ENCODE results near the gene ITSN2.
"Not testable (repeated sequence)": the region's sequence is repeated elsewhere in the genome, so short reads cannot be mapped to it uniquely, and the experiment has no call there.

ITSN2 gene

GRCh38 chr2:24362253-24362652, 1.9 kb upstream of the ITSN2 start:
- no peak for DNase-seq (ENCODE audit: low read depth)
- TF ChIP-seq CTCF (IDR thresholded peaks at IDR 0.05; ENCODE audit: low read length, missing control alignments), result no peak
- no peak overlapping the region for H3K4me3 ChIP-seq (replicated peaks; ENCODE audit: low read depth, low read length)

- no peak for TF ChIP-seq CTCF (IDR thresholded peaks at IDR 0.05; ENCODE audit: low read length, missing control alignments)
- H3K4me3 ChIP-seq (replicated peaks; ENCODE audit: low read depth, low read length), result peak overlapping the region; percentile 85
- DNase-seq (ENCODE audit: low read depth), result no peak
These were observed 611 bp upstream of the ITSN2 start for GRCh38 chr2:24360963-24361330.

- peak; percentile 17 for DNase-seq (ENCODE audit: low read depth)
- H3K4me3 ChIP-seq (replicated peaks; ENCODE audit: low read depth, low read length), result peak overlapping the region; percentile 85
- TF ChIP-seq CTCF (IDR thresholded peaks at IDR 0.05; ENCODE audit: low read length, missing control alignments), result no peak
These were observed 947 bp downstream of the ITSN2 start for GRCh38 chr2:24359129-24360049.

- DNase-seq (ENCODE audit: low read depth); H3K4me3 ChIP-seq (replicated peaks; ENCODE audit: low read depth, low read length): not testable (repeated sequence)
These were observed 2.6 kb downstream of the ITSN2 start for GRCh38 chr2:24357767-24358166.

GRCh38 chr2:24357115-24357514, 3.2 kb downstream of the ITSN2 start:
- H3K4me3 ChIP-seq (replicated peaks; ENCODE audit: low read depth, low read length), result not testable (repeated sequence)

GRCh38 chr2:24354957-24355356, 5.4 kb downstream of the ITSN2 start:
- H3K4me3 ChIP-seq (replicated peaks; ENCODE audit: low read depth, low read length), result no peak overlapping the region
- no peak for DNase-seq (ENCODE audit: low read depth)
- no peak for TF ChIP-seq CTCF (IDR thresholded peaks at IDR 0.05; ENCODE audit: low read length, missing control alignments)

More at GRCh38 chr2:24357115-24357514, 3.2 kb downstream of the ITSN2 start:
- DNase-seq (ENCODE audit: low read depth), result not testable (repeated sequence)

GRCh38 chr2:24354395-24354794, 5.9 kb downstream of the ITSN2 start:
- no peak for DNase-seq (ENCODE audit: low read depth)
- no peak overlapping the region for H3K4me3 ChIP-seq (replicated peaks; ENCODE audit: low read depth, low read length)
- TF ChIP-seq CTCF (IDR thresholded peaks at IDR 0.05; ENCODE audit: low read length, missing control alignments), result no peak

- no peak for DNase-seq (ENCODE audit: low read depth)
- no peak overlapping the region for H3K4me3 ChIP-seq (replicated peaks; ENCODE audit: low read depth, low read length)
- TF ChIP-seq CTCF (IDR thresholded peaks at IDR 0.05; ENCODE audit: low read length, missing control alignments), result no peak
These were observed 6.4 kb downstream of the ITSN2 start for GRCh38 chr2:24353973-24354372.
